GM18519 (cell line): Measurements from ENCODE around the gene IL19.
"Not testable (repeated sequence)": the region's sequence is repeated elsewhere in the genome, so short reads cannot be mapped to it uniquely, and the experiment has no call there.

Source experiments
- ATAC-seq: cut with Tn5 transposase; IDR thresholded peaks from one replicate; pipeline ENCODE4 v1.9.1; 2021; ENCODE audit warnings: mild to moderate bottlenecking, moderate library complexity; ENCODE audit not compliant: unreplicated experiment, low FRiP score

Gene IL19

GRCh38 chr1:206739411-206740076 lies 31.0 kb upstream of the IL19 start:
- ATAC-seq: peak; percentile 54

DNA sequence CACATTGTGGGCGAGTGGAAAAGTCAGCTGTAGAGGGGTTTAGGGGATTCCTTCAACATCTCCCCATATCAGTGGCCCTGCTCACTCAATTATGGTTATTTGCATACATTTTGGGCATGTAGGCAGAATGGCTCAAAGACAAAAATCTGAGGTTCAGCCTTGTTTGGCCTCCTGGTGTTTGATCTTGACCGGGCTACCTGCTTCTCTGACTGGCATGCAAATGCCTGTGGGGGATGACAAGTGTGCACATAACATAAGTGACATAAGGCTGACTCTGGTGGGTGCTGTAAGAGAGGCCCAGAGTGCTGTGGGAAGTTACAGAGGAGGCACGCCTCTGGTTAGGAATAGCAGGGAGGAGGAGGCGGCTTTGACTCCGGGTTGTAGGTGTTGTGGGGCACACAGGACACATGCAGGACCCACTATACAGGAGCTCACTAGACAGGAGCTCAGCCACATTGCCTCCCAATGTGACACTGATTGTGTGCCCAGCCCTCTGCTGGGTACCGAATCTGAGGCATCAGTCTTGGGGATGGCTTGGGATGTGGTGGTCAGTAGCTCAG lies 29.4 kb upstream of the IL19 start:
- ATAC-seq: no peak

GRCh38 chr1:206742719-206743383 lies 27.7 kb upstream of the IL19 start:
- no peak for ATAC-seq

- no peak for ATAC-seq
These were observed 25.9 kb upstream of the IL19 start for GRCh38 chr1:206744683-206745082.

DNA sequence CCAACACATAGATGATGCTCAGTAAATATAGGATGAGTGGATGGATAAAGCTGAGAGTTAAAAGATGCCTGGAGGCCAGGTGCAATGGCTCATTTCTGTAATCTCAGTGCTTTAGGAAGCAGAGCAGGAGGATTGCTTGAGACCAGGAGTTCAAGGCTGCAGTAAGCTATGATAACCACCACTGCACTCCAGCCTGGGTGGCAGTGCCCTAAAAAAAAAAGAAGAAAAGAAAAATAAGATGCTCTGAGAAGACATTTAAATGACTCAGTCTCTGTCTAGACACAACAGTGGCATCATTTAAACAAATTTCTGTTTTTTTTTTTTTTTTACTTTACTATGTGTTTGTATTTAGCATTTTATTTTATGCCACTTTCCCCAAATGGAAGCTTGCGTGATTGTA lies 25.3 kb upstream of the IL19 start:
- ATAC-seq: no peak

- no peak for ATAC-seq
These were observed 22.1 kb upstream of the IL19 start for GRCh38 chr1:206748348-206749030.

DNA sequence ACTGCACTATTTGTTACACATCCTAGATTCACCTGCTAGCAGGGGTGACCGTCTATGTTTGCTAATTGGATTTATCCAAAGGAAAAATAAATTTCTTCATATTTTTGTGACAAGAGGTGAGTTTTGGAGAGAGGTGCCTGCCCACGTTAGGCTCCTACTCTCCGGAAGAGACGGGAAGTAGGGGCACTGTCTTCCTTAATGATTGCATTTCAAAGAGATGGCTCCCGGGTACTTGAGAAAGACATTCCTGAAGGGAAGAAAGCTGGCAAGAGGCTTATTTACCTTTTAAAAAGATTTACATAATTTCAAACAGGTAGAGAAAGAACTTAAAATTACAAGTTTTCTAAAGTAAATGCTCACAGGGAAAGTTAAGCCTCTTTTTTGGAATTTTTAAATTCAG lies 18.7 kb upstream of the IL19 start:
- ATAC-seq: no peak

DNA sequence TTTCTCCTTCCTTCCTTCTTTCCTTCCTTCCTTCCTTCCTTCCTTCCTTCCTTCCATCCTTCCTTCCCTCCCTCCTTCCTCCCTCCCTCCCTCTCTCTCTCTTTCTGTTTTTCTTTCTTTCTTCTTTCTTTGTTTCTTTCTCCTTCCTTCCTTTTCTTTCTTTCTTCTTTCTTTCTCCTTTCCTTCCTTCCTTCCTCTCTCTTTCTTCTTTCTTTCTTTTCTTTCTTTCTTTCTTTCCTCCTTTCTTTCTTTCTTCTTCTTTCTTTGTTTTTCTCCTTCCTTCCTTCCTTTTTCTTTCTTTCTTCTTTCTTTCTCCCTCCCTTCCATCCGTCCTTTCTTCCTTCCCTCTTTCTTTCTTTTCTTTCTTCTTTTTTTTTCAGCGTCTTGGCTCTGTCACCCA lies 18.1 kb upstream of the IL19 start:
- ATAC-seq: no peak

GRCh38 chr1:206753141-206753540 lies 17.4 kb upstream of the IL19 start:
- ATAC-seq: no peak

DNA sequence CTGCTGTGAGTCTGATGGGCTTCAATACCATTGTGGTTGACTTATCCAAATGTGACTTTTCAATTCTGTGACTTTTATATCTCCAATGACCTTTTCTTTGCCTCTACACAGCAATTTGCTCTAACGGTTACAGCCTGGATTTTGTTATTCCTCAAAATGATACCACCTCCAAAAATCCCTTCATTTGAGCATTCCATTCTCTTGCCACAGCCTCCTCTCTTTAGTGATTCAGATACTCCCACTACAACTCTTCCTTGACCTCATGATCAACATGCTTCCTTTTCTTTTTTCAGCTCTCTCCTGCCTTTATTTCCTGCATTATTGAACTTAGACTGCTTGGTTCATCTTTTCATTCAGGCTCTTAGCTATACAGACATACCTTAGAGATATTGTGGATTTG lies 16.6 kb upstream of the IL19 start:
- ATAC-seq: no peak

DNA sequence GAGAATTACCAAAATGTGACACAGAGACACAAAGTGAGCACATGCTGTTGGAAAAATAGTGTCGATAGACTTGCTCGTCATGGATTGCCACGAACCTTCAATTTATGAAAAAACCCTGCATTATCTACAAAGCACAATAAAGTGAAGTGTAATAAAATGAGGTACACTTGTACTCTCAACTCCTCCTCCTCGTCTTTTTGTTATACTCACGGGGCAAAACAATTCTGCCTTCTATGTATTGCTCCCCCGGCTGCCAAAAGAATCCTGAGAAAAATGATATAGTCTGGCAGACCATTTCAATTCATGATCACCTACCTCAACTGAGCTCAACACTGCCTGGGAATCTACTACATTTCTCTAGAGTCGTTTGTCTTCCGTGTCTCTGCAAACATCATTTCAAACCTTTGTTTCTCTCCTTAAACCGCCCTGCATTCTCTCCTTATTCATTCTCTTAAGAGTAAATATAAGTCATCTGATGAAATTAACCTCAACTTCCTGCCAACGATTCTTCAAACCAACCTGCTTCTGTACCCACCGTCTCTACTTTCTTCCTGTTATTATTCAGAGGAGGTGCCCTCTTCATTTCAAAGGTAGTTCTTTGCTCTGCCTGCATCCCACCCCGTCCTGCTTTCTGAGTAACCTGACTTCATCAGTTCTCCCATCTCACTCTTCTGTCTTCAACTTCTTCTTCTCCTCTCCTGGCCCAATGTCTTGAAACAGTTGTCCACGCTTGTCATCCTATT lies 12.9 kb upstream of the IL19 start:
- ATAC-seq: no peak

DNA sequence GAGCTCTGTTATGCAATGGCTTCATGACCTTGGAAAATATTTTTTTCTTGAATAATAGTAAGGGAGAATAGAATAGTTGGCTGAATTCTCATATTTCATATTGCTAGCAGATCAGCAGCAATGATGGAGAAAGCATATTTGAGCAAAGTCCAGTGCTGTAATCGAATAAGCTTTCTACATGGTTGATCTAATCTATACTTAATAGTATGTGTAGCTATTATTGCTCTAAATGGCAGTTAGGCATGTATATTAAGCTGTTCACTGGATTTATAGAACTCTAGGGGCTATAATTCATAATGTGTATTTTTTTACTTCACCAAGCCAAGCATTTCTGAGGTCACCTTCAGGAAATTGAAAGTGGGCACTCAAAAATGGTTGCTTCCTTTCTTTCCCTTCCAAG lies 10.0 kb upstream of the IL19 start:
- no peak for ATAC-seq

DNA sequence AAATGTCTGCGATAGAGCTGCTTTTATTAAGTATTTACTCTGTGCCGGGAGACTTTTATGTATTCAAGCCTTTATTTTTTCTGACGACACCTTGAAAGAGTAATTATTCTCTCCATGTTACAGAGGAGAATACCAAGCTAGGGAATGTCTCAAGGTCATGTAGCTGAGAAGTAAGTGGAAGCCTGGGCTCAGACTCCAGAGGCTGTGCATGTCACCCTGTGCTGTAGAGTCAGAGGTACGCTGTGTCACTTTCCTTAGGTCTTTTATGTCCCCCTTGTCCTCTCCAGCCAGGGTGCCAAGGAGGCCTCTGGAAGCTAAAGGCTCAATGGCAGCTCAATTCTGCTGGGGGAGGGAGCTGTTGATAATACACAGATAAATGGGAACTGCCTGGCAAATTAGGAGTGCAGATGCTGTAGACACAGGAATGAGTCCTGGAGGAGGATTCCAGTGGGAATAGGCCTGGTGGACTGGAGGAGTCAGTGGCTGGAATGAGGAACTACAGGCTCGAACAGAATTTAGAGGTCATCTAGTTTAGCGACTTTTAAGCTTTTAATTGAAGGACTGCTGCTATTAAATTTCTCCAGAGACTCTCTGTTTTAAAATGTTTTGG lies 9.3 kb upstream of the IL19 start:
- ATAC-seq: no peak

DNA sequence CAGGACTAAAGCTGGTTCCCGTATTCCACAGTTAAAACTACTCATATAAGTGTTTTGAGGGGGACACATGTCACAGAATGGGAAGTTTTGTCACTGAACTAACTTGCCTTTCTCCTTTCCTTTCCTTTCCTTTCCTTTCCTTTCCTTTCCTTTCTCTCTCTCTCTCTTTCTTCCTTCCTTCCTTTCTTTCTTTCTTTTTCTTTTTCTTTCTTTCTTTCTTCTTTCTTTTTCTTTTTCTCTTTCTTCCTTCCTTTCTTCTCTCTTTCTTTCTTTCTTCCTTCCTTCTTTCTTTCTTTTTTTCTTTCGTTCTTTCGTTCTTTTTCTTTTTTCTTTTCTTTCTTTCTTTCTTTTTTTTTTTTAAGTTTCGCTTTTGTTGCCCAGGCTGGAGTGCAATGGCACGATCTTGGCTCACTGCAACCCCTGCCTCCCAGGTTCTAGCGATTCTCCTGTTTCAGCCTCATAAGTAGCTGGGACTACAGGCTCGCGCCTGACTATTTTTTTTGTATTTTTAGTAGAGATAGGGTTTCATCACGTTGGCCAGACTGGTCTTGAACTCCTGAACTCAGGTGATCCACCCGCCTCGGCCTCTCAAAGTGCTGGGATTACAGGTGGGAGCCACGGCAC lies 7.7 kb upstream of the IL19 start:
- not testable (repeated sequence) for ATAC-seq

DNA sequence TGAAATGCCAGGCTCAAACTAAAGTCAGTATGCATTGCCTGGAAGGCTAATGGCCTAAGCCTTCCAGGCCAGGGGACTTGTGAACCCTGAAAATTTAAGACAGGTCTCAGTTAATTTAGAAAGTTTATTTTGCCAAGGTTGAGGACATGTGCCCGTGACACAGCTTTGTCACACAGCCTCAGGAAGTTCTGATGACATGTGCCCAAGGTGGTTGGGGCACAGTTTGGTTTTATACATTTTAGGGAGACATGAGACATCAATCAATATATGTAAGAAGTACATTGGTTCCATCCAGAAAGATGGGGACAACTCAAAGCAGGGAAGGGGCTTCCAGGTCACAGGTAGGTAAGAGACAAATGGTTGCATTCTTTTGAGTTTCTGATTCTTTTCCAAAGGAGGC lies 4.8 kb upstream of the IL19 start:
- not testable (repeated sequence) for ATAC-seq

DNA sequence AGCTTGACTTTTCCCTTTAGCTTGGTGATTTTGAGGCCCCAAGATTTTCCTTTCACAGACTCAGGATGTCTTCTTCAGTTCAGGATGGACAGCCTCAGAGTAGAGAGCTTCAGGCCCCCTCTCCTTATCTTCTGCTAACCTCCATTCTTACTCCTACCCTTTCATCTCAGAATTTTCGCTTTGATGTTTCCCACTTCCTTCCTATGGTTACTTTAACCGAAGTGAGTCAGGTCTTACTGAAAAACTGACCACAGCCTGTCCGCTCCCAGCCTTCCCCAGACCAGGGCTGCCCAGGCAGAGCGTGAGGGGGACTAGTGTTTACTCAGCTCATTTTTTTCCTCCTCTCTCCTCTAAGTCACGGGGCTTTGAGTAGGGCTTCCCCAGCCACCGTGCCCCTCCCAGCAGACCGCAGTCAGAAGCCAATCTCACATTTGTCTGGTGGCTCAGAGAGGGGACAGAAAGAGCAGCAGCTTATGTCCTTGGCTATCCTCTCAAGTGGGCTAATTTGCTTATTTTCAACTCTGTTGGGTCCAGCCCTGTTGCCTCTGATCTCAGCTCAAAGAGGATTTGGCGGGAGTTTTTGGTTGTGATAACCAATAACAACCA lies 4.2 kb upstream of the IL19 start:
- ATAC-seq: peak; percentile 35

DNA sequence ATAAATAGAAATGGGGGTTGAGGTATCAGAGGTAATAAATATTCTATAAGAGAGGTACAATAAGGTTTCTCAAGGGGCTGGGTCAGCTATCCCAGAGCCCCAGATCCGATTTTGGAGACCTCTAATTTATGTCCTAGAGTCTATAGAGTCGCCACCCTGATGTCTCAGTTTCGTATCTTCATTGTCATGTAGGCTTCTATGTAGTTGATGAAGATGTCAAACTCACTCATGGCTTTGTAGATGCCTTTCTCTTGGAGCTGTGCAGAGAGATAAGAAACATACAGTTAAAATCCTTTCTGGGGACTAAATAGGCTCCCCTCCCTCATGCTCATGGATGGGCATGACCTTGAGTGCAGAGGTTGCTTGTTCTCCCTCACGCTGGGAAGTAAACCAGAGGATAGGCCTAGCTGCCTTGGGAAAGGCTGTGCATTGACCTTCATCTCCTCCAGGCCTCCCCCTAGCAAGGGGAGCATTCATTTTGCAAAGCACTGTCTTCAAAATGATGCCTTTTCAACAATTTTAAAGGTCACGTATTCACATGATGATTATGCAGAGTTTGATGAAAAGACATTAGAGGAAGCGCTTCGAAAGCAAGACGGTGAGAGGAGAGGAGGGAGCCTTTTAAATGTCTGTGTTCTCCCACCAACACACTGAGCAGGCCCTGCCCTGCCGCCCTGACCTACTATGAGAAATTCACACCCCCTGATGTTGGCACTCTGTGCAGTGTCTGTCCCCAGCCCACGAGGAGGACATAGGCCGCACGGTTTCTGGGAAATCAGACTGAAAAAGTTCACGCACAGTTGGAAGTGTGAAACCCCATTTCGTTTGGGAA lies 1.9 kb upstream of the IL19 start:
- no peak for ATAC-seq

DNA sequence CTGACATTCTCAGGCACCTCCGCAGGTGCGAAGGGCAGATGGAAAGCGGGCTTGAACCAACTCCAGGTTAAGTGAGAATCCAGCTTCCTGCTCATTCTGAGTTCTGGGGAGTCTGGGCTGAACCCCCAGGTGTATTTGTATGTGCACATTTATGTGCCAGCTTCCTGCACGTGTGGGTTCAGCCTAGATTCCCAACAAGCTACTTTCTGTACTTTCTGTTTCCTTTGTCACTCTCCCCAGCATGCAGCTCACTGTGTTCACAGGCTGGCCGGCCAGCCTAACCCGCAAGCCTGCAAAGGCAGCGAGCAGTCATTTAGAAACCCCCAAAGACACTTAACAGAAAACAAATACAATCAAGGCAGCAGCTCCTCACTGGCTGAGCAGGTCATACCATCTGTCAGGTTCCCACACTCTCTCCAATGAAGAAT lies 1.3 kb upstream of the IL19 start:
- peak; percentile 74 for ATAC-seq

GRCh38 chr1:206771338-206771692 lies 742 bp downstream of the IL19 start:
- ATAC-seq: no peak
